ENCODE results near the gene PLOD3.

PLOD3 gene

GRCh38 chr7:101186194-101186593, 31.2 kb downstream of the PLOD3 start:
- DNase-seq (ENCODE audit: low read depth in 1 of 2, low spot score in 1 of 2) = no peak

- DNase-seq (ENCODE audit: low read depth in 1 of 2, low spot score in 1 of 2) = no peak
Observed at GRCh38 chr7:101185258-101185839, 32.0 kb downstream of the PLOD3 start.

- no peak for DNase-seq (ENCODE audit: low read depth in 1 of 2, low spot score in 1 of 2)
Observed at GRCh38 chr7:101180130-101180755, 37.1 kb downstream of the PLOD3 start, which contains the start of gene NAT16. Gene NAT16 (minus strand): TSS chr7:101180293. CDS start chr7:101174807, 5,486 bp downstream.

DNA sequence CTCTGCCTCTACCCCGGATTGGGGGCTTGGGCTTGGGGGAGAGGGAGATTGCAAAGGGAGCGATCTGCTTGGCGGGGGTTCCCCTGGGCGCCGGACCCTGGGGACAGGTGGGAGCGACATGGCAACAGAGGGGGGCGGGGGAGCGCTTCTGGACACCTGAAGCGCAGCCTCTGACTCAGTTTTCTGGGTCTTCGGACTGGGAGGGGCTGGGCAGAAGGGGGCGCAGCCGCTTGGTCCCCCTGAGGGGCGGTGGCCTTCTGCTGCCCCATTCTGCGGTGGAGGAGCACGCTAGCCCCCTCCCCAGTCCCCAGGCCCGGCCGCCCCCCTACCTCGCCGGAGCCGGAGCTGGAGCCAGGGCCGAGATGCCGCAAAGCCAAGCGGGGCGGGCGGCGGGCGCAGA, 37.7 kb downstream of the PLOD3 start:
- DNase-seq (ENCODE audit: low read depth in 1 of 2, low spot score in 1 of 2) = no peak

DNA sequence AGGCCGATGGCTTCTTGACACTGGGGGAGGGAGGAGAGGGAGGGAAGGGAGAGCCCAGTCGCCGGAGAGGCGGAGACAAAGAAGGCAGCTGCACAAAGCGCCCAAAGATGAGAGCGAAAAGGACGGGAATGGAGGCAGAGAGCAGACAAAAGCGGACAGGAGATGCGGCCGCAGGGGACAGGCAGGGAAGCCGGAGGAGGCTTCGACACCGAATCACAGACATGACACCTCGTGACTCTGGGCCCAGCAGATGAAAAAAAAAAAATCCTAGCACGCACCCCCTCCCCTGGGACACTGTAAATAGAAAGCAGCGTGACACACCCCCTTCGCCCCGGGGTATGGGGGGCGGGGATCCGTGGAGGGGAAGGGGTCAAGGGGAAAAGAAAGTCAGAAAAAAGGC, 38.3 kb downstream of the PLOD3 start:
- no peak for DNase-seq (ENCODE audit: low read depth in 1 of 2, low spot score in 1 of 2)

DNA sequence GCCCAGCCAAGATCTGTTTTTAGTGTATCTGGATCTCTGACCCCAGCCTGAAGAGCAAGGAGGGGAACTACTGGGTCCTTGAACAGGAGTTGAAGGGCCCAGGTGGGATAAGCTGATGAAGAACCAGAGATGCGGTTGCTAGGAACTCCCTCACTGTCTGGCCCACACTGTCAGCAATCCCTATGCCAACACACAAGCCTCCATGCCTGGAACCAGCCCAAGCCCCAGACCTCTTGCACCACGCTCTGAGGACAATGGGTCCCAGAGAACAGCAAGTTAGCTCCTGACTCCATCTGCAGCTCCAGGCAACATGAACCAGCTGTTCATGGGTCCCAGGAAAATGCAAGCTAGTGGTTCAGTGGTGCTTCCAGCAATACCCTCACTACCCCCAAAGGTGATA, 39.7 kb downstream of the PLOD3 start:
- no peak for DNase-seq (ENCODE audit: low read depth in 1 of 2, low spot score in 1 of 2)

DNA sequence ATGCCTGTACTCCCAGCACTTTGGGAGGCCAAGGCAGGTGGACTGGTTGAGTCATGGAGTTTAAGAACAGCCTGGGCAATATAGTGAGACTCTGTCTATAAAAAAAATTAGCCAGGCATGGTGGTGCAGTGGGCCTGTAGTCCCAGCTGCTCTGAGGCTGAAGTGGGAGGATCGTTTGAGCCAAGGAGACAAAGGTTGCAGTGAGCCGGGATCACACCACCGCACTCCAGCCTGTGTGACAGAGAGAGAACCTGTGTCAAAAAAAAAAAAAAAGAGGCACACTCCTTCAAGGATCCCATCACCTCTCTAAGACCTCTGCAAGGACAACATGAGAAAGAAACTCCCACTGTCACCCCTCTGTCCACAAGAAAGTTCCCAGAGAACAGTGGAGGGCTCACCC, 41.7 kb downstream of the PLOD3 start:
- no peak for DNase-seq (ENCODE audit: low read depth in 1 of 2, low spot score in 1 of 2)

DNA sequence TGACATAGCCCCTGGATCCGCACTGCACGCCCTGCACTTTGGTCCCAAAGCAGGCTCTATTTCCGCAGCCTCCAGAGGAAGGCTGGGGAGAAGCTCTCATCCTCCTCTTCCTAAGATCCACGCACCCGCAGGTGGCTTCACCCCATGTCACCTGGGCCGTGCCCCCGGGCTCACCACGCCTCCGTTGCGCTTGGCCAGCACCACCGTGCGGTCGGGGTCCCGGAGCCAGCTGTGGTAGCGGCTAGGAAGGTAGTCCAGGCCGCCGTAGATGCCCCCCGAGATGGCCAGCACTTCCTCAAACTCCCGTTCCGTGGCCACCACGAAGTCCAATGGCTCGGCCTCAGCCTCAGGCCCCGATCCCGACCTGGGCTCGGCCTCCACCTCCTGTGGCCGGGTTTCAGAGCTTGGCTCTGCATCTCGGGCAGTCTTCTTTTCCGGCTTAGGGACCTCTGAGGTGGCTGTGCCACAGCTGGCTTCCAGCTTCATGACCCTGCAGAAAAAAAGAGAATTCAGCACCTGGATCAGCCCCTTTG, 43.0 kb downstream of the PLOD3 start:
- DNase-seq (ENCODE audit: low read depth in 1 of 2, low spot score in 1 of 2) = no peak

- peak in 1 of 2 donors; percentile 42 for DNase-seq (ENCODE audit: low read depth in 1 of 2, low spot score in 1 of 2)
Observed at GRCh38 chr7:101173752-101174244, 43.6 kb downstream of the PLOD3 start.

DNA sequence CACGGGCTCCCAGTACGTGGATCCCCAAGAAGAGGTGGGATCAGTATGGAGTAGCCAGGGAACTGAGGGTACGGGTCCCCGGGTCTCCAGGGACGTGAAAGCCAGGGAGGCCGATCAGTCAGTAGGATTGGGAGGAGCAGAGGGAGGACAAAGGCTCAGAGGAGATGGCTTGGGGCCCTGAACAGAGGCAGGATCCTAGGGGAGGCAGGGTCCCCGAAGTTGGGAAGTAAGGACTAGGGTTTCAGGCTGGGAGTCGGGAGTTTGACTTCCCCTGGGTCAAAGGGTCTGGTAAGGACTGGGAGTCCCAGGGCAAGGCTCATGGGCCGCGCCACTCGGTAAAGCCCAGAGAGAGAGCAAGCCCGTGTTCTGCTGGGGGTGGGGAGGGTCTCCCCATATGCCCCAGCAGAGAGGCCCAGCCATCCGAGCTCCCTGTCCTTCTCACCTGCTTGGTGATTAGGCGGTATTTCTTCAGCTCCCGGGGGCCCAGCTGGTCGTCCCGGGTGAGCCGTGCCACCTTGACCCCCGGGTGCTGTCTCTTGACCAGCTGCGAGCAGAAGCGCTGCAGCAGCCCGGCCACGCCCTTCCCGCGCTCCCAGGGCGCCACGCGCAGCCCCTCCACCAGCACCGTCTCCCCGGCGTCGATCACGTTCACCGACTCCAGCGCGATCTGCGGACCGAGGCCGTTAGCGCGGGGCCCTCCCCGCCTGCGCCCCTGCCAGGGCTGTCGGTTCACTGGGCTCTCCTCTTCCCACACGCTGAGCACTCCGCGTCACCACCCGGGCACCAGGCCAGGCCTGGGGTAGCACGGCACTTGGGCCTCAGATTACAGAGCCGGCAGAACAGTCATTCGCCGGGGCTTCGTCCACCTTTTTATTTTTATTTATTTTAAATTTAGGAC, 44.3 kb downstream of the PLOD3 start:
- DNase-seq (ENCODE audit: low read depth in 1 of 2, low spot score in 1 of 2) = no peak

DNA sequence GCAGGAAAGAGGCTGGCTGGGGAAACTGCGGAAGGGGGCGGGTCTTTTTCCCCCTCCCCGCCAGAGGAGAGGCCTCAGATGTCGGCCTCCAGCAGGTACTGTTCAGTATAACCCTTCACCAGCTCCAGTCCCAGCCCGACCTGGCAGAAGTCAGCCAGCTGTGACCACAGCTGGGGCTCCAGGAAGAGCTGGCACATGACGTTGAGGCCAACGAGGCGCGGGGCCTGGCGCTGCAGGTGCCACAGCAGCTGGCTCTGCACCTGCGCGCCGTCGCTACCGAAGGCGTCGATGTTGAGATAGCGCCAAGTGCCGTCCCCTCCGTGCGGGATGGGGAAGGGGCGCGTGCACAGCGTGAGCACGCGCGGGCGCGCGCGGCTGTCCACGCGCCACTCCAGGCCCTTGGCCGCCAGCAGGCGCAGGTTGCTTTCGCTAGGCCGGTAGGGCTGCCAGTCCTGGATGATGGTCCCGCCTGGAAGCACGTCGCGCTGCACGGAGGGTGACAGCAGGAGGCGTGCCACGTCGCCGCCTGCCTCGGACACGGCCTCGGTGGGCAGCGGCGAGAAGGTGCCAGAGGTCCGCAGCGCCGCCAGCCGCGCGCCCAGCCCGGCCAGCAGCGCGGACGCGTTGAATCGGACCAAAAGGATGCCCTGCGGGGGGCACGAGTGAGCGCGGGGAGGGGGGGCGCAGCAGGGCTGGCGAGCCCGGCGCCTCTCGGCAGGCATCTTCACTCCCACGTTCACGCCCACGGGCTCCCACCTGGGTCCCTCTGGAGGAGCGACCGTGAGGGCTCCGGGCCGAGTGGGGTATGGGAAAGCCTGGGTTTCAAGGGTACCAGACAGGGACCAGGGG, 45.2 kb downstream of the PLOD3 start:
- DNase-seq (ENCODE audit: low read depth in 1 of 2, low spot score in 1 of 2) = no peak

DNA sequence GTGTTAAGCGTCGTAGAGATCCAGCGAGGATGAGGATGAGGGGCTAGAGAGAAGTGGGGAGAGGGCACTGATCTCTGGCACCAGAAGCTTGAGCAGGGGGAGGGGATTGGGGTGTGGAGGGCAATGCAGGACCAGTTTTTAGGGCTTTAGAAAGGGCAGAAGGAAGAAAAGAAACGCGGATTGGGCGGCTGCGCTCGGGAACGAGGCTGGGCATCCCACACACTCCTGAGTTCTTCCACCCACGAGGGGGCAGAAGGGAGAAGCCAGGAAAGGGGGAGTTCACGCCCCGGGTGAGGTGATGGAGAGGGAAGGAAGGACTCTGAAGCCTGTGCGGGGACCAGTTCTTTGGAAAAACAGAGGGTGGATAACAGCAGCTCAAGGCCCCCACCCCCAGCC, 45.9 kb downstream of the PLOD3 start:
- no peak for DNase-seq (ENCODE audit: low read depth in 1 of 2, low spot score in 1 of 2)

GRCh38 chr7:101170617-101171441, 46.6 kb downstream of the PLOD3 start:
- DNase-seq (ENCODE audit: low read depth in 1 of 2, low spot score in 1 of 2) = no peak

GRCh38 chr7:101169838-101170551, 47.4 kb downstream of the PLOD3 start:
- DNase-seq (ENCODE audit: low read depth in 1 of 2, low spot score in 1 of 2) = peak; percentile 61 to 67

DNA sequence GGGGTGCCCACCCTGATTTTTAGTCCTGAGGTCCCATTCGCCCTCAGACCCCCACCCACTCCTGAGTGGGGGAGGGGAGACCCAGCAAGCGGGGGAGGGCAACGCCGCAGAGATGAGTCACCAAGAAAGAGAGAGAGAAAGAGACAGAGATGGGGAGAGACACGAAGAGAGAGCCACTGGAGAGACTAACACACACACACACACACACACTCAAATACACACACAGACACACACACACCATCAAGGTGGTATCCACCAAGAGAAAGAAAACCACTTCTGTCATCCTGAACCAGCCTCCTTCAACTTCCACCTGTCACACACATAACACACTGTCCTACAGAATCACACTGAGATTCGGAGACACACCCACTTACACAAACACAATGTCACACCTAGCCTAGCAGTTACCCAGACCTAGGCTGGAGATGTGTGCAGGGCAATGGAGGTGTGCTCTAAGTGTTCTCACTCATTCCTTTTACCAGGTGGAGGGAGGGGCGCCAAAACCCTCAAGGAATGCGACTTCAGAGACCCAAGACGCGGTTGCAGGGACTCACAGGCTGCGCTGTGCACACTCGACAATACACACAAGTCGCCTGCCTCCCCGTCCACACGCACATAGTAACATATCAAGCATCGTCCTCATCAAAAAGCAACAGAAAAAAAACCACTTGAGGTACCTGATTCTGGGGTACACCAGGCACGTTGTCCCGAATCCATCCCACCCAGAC, 48.1 kb downstream of the PLOD3 start:
- no peak for DNase-seq (ENCODE audit: low read depth in 1 of 2, low spot score in 1 of 2)

GRCh38 chr7:101168412-101169049, 48.9 kb downstream of the PLOD3 start:
- no peak for DNase-seq (ENCODE audit: low read depth in 1 of 2, low spot score in 1 of 2)

GRCh38 chr7:101167645-101168411, 49.6 kb downstream of the PLOD3 start:
- no peak for DNase-seq (ENCODE audit: low read depth in 1 of 2, low spot score in 1 of 2)
